IPS-18c (cell line): ENCODE measurements around the gene SIM2.
"Not testable (repeated sequence)": the region's sequence is repeated elsewhere in the genome, so short reads cannot be mapped to it uniquely, and the experiment has no call there.

ENCODE experiments used
- H3K4me3 ChIP-seq: 2 replicates; pipeline ENCODE4 v1.7.0; 2013; ENCODE audit warnings: low read depth, mild to moderate bottlenecking, low read length, moderate library complexity; ENCODE audit not compliant: insufficient read depth
- H3K9me3 ChIP-seq: one replicate; pipeline ENCODE4 v1.6.1; 2013; ENCODE audit warnings: mild to moderate bottlenecking, low read length, moderate library complexity; ENCODE audit not compliant: control insufficient read depth, insufficient read depth

Gene SIM2

GRCh38 chr21:36698981-36699545, at the start of gene SIM2:
Gene SIM2, plus strand, starts transcription at chr21:36699115. Its CDS starts 632 bp downstream, at chr21:36699747.
- peaks cover 5% of the 10 kb centered on the region for H3K9me3 ChIP-seq
- peak within 1 kb of the TSS; percentile 44 for H3K4me3 ChIP-seq

GRCh38 chr21:36654324-36654723, 44.6 kb upstream of the SIM2 start:
- Histone ChIP-seq H3K9me3 (no peaks in the 10 kb centered on the region), H3K4me3 (no peak overlapping the region)

GRCh38 chr21:36654796-36655325, 44.1 kb upstream of the SIM2 start:
- Histone ChIP-seq H3K4me3 (no peak overlapping the region), H3K9me3 (no peaks in the 10 kb centered on the region)

- H3K9me3 ChIP-seq, result no peaks in the 10 kb centered on the region
- no peak overlapping the region for H3K4me3 ChIP-seq
Observed at GRCh38 chr21:36656138-36656537, 42.8 kb upstream of the SIM2 start.

GRCh38 chr21:36657290-36657689, 41.6 kb upstream of the SIM2 start:
- H3K4me3 ChIP-seq, H3K9me3 ChIP-seq: not testable (repeated sequence)

GRCh38 chr21:36657999-36658398, 40.9 kb upstream of the SIM2 start:
- H3K4me3 ChIP-seq, result no peak overlapping the region

GRCh38 chr21:36658926-36659325, 40.0 kb upstream of the SIM2 start:
- Histone ChIP-seq H3K9me3 (no peaks in the 10 kb centered on the region), H3K4me3 (no peak overlapping the region)

More at GRCh38 chr21:36657999-36658398, 40.9 kb upstream of the SIM2 start:
- H3K9me3 ChIP-seq, result no peaks in the 10 kb centered on the region

- H3K9me3 ChIP-seq, result no peaks in the 10 kb centered on the region
- no peak overlapping the region for H3K4me3 ChIP-seq
Observed at GRCh38 chr21:36661511-36662309, 37.2 kb upstream of the SIM2 start.

- Histone ChIP-seq H3K4me3 (no peak overlapping the region), H3K9me3 (no peaks in the 10 kb centered on the region)
Observed at GRCh38 chr21:36663033-36663855, 35.7 kb upstream of the SIM2 start.

GRCh38 chr21:36664662-36664990, 34.3 kb upstream of the SIM2 start:
- no peak overlapping the region for H3K4me3 ChIP-seq
- no peaks in the 10 kb centered on the region for H3K9me3 ChIP-seq

GRCh38 chr21:36665806-36666205, 33.1 kb upstream of the SIM2 start:
- Histone ChIP-seq H3K9me3 (no peaks in the 10 kb centered on the region), H3K4me3 (no peak overlapping the region)

- Histone ChIP-seq H3K9me3 (no peaks in the 10 kb centered on the region), H3K4me3 (no peak overlapping the region)
Observed at GRCh38 chr21:36668713-36669112, 30.2 kb upstream of the SIM2 start.

GRCh38 chr21:36671836-36672235, 27.1 kb upstream of the SIM2 start:
- Histone ChIP-seq H3K4me3 (no peak overlapping the region), H3K9me3 (no peaks in the 10 kb centered on the region)

GRCh38 chr21:36672296-36672695, 26.6 kb upstream of the SIM2 start:
- not testable (repeated sequence) for H3K4me3 ChIP-seq, H3K9me3 ChIP-seq

GRCh38 chr21:36672737-36673136, 26.2 kb upstream of the SIM2 start:
- no peaks in the 10 kb centered on the region for H3K9me3 ChIP-seq
- H3K4me3 ChIP-seq, result no peak overlapping the region

GRCh38 chr21:36676039-36676950, 22.6 kb upstream of the SIM2 start:
- H3K4me3 ChIP-seq, result no peak overlapping the region
- H3K9me3 ChIP-seq, result peaks cover 9% of the 10 kb centered on the region

GRCh38 chr21:36677443-36677842, 21.5 kb upstream of the SIM2 start:
- Histone ChIP-seq H3K4me3 (no peak overlapping the region), H3K9me3 (peaks cover 11% of the 10 kb centered on the region)
